Endothelial cell of umbilical vein (primary cell): ENCODE measurements around the gene DLGAP1. TPM values are rescaled to one million over a fixed set of nuclear protein-coding genes. Genes with fewer than 3 reads are reported as not detected.

Experiments used
- BruUV-seq: library from RNA; stranded (reverse); fragments of 400-500 nt; replicated peaks from 2 replicates; lab custom pipeline; 2021; lab: Mats Ljungman, UMichigan
- CTCF ChIA-PET: fragments of 300-600, 350-600 bp; sonication (Branson Sonifier 250); formaldehyde crosslinking; loops from one replicate; lab custom pipeline; 2021; ENCODE audit warnings: antibody characterized with exemption, inconsistent platforms; lab: Charles Lee
- POLR2A ChIA-PET: fragments of 300-600, 350-600 bp; sonication (Branson Sonifier 250); formaldehyde crosslinking; loops from one replicate; lab custom pipeline; 2021; ENCODE audit warnings: antibody characterized with exemption, inconsistent platforms; lab: Charles Lee
- DNase-seq: peaks from one replicate; pipeline ENCODE4 v3.0.0-alpha.2; 2011; ENCODE audit warnings: low read depth, low spot score
- FAIRE-seq: peaks from 2 replicates; lab custom pipeline; 2011; peaks lifted over from hg19 to GRCh38; lab: Jason Lieb, UNC
- H2AFZ ChIP-seq: 2 replicates; pipeline ENCODE4 v1.6.0; 2012; ENCODE audit warnings: low read depth, low read length, control low read depth, inconsistent platforms
- H3K27ac ChIP-seq: 2 replicates; pipeline ENCODE4 v1.5.1; 2011; ENCODE audit warnings: low read depth, mild to moderate bottlenecking, control low read depth, low read length, moderate library complexity; ENCODE audit not compliant: insufficient read depth
- H3K27me3 ChIP-seq, 2 experiments: 2 replicates each; pipeline versions ENCODE4 v1.6.0 to v1.6.1; 2011; ENCODE audit warnings: low read length in 2 of 2, mixed read lengths in 1 of 2; ENCODE audit not compliant: control insufficient read depth in 2 of 2, insufficient read depth in 2 of 2
- H3K36me3 ChIP-seq, 2 experiments: 2 replicates in 1 of 2; 3 replicates in 1 of 2; pipeline ENCODE4 v1.5.1; 2011; ENCODE audit warnings: low read length in 2 of 2, mild to moderate bottlenecking in 1 of 2, moderate library complexity in 1 of 2; ENCODE audit not compliant: control insufficient read depth in 2 of 2, insufficient read depth in 2 of 2; ENCODE audit errors: extremely low read depth in 1 of 2
- H3K4me1 ChIP-seq: 3 replicates; pipeline ENCODE4 v1.5.1; 2011; ENCODE audit warnings: mild to moderate bottlenecking, low read length; ENCODE audit not compliant: control insufficient read depth, insufficient read depth; ENCODE audit errors: extremely low read depth
- H3K4me2 ChIP-seq: 2 replicates; pipeline ENCODE4 v1.6.1; 2011; ENCODE audit warnings: low read length, control low read depth, mixed read lengths; ENCODE audit not compliant: insufficient read depth
- H3K4me3 ChIP-seq, 3 experiments: fragments of 200-600 bp in 1 of 3; sonication (generic), shearing (Covaris generic) in 1 of 3; replicated peaks in 1 of 3; 2 replicates each; pipeline ENCODE4 v1.5.1; 2011 to 2016; ENCODE audit warnings: control low read depth in 3 of 3, low read length in 3 of 3, mild to moderate bottlenecking in 2 of 3, inconsistent platforms in 1 of 3, low read depth in 1 of 3, moderate library complexity in 1 of 3; ENCODE audit not compliant: insufficient read depth in 1 of 3
- H3K79me2 ChIP-seq: 2 replicates; pipeline ENCODE4 v1.6.0; 2012; ENCODE audit warnings: low read length, inconsistent platforms; ENCODE audit not compliant: control insufficient read depth, insufficient read depth
- H3K9ac ChIP-seq: replicated peaks from 2 replicates; pipeline ENCODE3; 2011; ENCODE audit warnings: low read length, control low read depth; ENCODE audit not compliant: insufficient read depth; ENCODE audit errors: extremely low read depth
- H3K9me1 ChIP-seq: replicated peaks from 3 replicates; pipeline ENCODE4 v1.6.0; 2011; ENCODE audit warnings: mild to moderate bottlenecking, low read length; ENCODE audit not compliant: control insufficient read depth, insufficient read depth; ENCODE audit errors: extremely low read depth
- H3K9me3 ChIP-seq: replicated peaks from 2 replicates; pipeline ENCODE4 v1.5.1; 2012; ENCODE audit warnings: low read length, inconsistent platforms; ENCODE audit not compliant: control insufficient read depth, insufficient read depth
- H4K20me1 ChIP-seq: replicated peaks from 2 replicates; pipeline ENCODE3; 2011; ENCODE audit warnings: mild to moderate bottlenecking, low read length; ENCODE audit not compliant: control insufficient read depth, insufficient read depth; ENCODE audit errors: extremely low read depth
- EZH2 ChIP-seq: IDR thresholded peaks from 2 replicates; pipeline ENCODE4 v1.6.1; 2012; ENCODE audit warnings: borderline replicate concordance, low read depth, mild to moderate bottlenecking, moderate library complexity, low read length, inconsistent platforms; ENCODE audit not compliant: severe bottlenecking
- FOS ChIP-seq: IDR thresholded peaks from 2 replicates; pipeline ENCODE4 v1.6.1; 2011; ENCODE audit warnings: mild to moderate bottlenecking, low read length, moderate library complexity, borderline replicate concordance; ENCODE audit not compliant: insufficient read depth
- JUN ChIP-seq: IDR thresholded peaks from 2 replicates; pipeline ENCODE4 v1.6.1; 2011; ENCODE audit warnings: borderline replicate concordance, low read depth; ENCODE audit not compliant: insufficient read length, insufficient read depth
- MYC ChIP-seq: IDR thresholded peaks from one replicate; pipeline ENCODE4 v1.6.1; 2011; ENCODE audit warnings: mild to moderate bottlenecking, low read depth, low read length
- POLR2A ChIP-seq: IDR thresholded peaks from 2 replicates; pipeline ENCODE4 v1.6.1; 2012; ENCODE audit warnings: low read depth, mild to moderate bottlenecking, control low read depth, low read length
- POLR2AphosphoS5 ChIP-seq: IDR thresholded peaks from 2 replicates; pipeline ENCODE4 v1.6.1; 2012; ENCODE audit warnings: low read depth, mild to moderate bottlenecking, control low read depth, low read length, moderate library complexity; ENCODE audit not compliant: insufficient read depth
- dilution Hi-C: fragments of 300-500 bp; cut with MboI; formaldehyde crosslinking; loops from one replicate; pipeline ENCODE4 v1.15.0; 2019; ENCODE audit warnings: low sequenced_read_pairs; ENCODE audit not compliant: extremely low pct_ligation_motif_present
- intact Hi-C: fragments of 100-400 bp; cut with micrococcal nuclease; formaldehyde crosslinking; loops from one replicate; pipeline ENCODE4 v1.10.0; 2022
- polyA plus RNA-seq, 4 experiments: library from polyadenylated mRNA; depleted of rRNA in 3 of 4; stranded (reverse) in 3 of 4; unstranded in 1 of 4; fragments of >200 nt; gene quantifications; 2 replicates each; pipeline versions ENCODE4 v1.2.1 to v1.2.3, GENCODE V29; 2011 to 2012; ENCODE audit warnings: missing spikeins in 1 of 4
- total RNA-seq: library from RNA; stranded (reverse); gene quantifications from 2 replicates; pipeline ENCODE4 v1.2.3, GENCODE V29; 2021
- TF ChIP-seq, protein P1 (sequence below): IDR thresholded peaks from 2 replicates; pipeline ENCODE4 v1.6.1; 2011; ENCODE audit not compliant: insufficient read depth, insufficient read length
- TF ChIP-seq, protein P2 (sequence below), 2 donors: IDR thresholded peaks; 1 replicate in 1 of 2; 2 replicates in 1 of 2; pipeline ENCODE4 v1.5.1; 2011; ENCODE audit warnings: low read length in 2 of 2, mild to moderate bottlenecking in 2 of 2, moderate library complexity in 2 of 2, control low read depth in 1 of 2, inconsistent platforms in 1 of 2, low read depth in 1 of 2; ENCODE audit not compliant: insufficient read depth in 1 of 2; ENCODE audit errors: extremely low read depth in 1 of 2

The DLGAP1 gene
- total and polyA plus RNA-seq, 2 donors (not counting 3 experiments of a cell fraction or from before 2014, with no cell fraction given): 0.04 TPM; not detected in 1

DNA sequence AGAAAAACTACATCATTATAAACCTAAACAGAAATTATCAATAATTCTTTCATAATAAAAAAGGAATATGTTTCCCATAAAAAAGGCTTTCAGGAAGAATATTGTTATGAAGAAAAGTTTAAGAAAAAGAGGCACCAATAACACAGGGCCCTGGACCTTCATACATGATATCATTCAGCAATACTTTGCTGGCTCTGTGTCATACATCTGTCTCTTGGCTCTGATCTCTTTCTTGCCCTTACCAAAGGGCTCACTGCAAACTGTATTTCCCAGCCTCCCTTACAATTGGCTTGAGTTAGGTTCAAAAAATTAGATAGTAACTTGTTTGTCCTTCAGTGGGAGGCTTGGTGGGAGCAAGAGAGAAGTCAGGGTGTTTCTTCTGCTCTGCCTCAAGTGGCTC, 506.1 kb downstream of the DLGAP1 start:
- Histone ChIP-seq H2AFZ (no peak overlapping the region), H3K4me1 (no peaks in the 10 kb centered on the region), H3K36me3 (no peaks in the 10 kb centered on the region), H3K79me2 (no peaks in the 10 kb centered on the region), H3K27me3 (no peaks in the 10 kb centered on the region), H3K9ac (no peak overlapping the region), H3K27ac (no peak overlapping the region), H4K20me1 (no peaks in the 10 kb centered on the region), H3K4me2 (no peak overlapping the region), H3K4me3 (no peak overlapping the region), H3K9me1 (no peaks in the 10 kb centered on the region), H3K9me3 (no peaks in the 10 kb centered on the region)
- POLR2A ChIA-PET: no interaction called here
- TF ChIP-seq, protein P1, sequence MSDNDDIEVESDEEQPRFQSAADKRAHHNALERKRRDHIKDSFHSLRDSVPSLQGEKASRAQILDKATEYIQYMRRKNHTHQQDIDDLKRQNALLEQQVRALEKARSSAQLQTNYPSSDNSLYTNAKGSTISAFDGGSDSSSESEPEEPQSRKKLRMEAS: no peak
- no peak for TF ChIP-seq JUN
- TF ChIP-seq, protein P2, sequence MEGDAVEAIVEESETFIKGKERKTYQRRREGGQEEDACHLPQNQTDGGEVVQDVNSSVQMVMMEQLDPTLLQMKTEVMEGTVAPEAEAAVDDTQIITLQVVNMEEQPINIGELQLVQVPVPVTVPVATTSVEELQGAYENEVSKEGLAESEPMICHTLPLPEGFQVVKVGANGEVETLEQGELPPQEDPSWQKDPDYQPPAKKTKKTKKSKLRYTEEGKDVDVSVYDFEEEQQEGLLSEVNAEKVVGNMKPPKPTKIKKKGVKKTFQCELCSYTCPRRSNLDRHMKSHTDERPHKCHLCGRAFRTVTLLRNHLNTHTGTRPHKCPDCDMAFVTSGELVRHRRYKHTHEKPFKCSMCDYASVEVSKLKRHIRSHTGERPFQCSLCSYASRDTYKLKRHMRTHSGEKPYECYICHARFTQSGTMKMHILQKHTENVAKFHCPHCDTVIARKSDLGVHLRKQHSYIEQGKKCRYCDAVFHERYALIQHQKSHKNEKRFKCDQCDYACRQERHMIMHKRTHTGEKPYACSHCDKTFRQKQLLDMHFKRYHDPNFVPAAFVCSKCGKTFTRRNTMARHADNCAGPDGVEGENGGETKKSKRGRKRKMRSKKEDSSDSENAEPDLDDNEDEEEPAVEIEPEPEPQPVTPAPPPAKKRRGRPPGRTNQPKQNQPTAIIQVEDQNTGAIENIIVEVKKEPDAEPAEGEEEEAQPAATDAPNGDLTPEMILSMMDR (IDR thresholded peaks at IDR 0.05; ENCODE audit: extremely low read depth in 1 of 2, insufficient read depth in 1 of 2, low read depth in 1 of 2, low read length in 2 of 2): no peak
- TF ChIP-seq FOS: no peak
- TF ChIP-seq EZH2: no peak
- TF ChIP-seq MYC: no peak
- TF ChIP-seq POLR2A: no peak
- no peak for TF ChIP-seq POLR2AphosphoS5
- CTCF ChIA-PET: interaction anchor here (1.3 kb wide), 1 partner anchor 46 kb away, joined by 3 read pairs; no protein-coding TSS in a partner anchor
- BruUV-seq: no TSS peak
- DNase-seq: no peak
- intact Hi-C loops: no loop called here
- dilution Hi-C loops: no loop called here
- FAIRE-seq: no peak
